Measurements from ENCODE around the gene KLF13. TPM values are rescaled to one million over a fixed set of nuclear protein-coding genes. Genes with fewer than 3 reads are reported as not detected.

Gene KLF13
- total and polyA plus RNA-seq, 2 experiments from 2014 or later, result 23.5 to 28.6 TPM

DNA sequence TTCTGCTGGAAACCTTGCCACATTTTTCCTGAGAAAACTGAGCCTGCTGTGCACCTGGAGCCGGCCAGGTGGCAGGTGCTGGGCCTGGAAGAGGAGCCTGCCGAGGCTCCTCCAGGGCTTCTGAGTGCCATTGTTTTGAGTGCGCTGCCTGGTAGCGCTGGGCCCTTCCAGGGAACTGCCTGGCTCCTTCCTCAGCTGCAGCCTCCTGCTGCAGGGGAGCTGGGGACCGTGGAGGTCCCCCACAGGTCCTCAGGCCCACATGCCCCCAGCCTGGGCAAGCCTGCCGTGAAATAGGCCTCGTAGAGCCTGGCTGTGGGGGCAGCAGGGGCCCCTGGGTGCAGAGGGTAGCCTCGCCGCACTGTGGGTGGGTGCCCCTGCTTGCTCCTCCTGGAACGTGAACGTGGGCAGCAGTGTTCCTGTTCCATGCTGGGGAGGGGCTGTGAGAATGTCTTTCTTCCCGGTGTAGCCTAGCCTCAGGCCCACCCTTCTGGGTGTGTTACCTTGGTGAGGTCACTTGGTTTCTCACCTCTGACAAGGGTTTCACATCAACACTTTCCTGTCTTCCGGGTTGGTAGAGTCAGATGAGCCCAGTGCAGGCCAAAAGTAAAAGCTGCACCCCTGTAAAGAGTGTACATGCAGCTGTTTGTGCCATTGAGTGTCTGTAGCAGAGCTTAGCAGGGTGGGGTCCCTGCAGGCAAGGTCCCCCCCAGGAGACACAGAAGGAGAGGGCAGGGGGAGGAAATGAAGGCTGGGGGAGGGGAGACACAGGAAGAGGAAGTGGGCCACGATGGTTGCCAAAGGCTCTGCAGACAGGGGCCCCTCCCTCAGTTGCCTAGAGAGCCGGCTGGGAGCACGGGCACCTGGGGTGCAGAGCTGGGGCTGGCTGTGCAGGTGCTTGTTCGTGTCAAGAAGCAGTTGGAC lies 34.5 kb downstream of the KLF13 start (continued):
- TF ChIP-seq, protein P1, sequence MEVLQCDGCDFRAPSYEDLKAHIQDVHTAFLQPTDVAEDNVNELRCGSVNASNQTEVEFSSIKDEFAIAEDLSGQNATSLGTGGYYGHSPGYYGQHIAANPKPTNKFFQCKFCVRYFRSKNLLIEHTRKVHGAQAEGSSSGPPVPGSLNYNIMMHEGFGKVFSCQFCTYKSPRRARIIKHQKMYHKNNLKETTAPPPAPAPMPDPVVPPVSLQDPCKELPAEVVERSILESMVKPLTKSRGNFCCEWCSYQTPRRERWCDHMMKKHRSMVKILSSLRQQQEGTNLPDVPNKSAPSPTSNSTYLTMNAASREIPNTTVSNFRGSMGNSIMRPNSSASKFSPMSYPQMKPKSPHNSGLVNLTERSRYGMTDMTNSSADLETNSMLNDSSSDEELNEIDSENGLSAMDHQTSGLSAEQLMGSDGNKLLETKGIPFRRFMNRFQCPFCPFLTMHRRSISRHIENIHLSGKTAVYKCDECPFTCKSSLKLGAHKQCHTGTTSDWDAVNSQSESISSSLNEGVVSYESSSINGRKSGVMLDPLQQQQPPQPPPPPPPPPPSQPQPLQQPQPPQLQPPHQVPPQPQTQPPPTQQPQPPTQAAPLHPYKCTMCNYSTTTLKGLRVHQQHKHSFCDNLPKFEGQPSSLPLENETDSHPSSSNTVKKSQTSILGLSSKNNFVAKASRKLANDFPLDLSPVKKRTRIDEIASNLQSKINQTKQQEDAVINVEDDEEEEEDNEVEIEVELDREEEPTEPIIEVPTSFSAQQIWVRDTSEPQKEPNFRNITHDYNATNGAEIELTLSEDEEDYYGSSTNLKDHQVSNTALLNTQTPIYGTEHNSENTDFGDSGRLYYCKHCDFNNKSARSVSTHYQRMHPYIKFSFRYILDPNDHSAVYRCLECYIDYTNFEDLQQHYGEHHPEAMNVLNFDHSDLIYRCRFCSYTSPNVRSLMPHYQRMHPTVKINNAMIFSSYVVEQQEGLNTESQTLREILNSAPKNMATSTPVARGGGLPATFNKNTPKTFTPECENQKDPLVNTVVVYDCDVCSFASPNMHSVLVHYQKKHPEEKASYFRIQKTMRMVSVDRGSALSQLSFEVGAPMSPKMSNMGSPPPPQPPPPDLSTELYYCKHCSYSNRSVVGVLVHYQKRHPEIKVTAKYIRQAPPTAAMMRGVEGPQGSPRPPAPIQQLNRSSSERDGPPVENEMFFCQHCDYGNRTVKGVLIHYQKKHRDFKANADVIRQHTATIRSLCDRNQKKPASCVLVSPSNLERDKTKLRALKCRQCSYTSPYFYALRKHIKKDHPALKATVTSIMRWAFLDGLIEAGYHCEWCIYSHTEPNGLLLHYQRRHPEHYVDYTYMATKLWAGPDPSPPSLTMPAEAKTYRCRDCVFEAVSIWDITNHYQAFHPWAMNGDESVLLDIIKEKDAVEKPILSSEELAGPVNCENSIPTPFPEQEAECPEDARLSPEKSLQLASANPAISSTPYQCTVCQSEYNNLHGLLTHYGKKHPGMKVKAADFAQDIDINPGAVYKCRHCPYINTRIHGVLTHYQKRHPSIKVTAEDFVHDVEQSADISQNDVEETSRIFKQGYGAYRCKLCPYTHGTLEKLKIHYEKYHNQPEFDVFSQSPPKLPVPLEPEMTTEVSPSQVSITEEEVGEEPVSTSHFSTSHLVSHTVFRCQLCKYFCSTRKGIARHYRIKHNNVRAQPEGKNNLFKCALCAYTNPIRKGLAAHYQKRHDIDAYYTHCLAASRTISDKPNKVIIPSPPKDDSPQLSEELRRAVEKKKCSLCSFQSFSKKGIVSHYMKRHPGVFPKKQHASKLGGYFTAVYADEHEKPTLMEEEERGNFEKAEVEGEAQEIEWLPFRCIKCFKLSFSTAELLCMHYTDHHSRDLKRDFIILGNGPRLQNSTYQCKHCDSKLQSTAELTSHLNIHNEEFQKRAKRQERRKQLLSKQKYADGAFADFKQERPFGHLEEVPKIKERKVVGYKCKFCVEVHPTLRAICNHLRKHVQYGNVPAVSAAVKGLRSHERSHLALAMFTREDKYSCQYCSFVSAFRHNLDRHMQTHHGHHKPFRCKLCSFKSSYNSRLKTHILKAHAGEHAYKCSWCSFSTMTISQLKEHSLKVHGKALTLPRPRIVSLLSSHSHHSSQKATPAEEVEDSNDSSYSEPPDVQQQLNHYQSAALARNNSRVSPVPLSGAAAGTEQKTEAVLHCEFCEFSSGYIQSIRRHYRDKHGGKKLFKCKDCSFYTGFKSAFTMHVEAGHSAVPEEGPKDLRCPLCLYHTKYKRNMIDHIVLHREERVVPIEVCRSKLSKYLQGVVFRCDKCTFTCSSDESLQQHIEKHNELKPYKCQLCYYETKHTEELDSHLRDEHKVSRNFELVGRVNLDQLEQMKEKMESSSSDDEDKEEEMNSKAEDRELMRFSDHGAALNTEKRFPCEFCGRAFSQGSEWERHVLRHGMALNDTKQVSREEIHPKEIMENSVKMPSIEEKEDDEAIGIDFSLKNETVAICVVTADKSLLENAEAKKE (CRISPR knock-in tag; IDR thresholded peaks at IDR 0.05), result no peak
- TF ChIP-seq JUNB (IDR thresholded peaks at IDR 0.05; ENCODE audit: unreplicated experiment), result no peak
- TF ChIP-seq, protein P2, sequence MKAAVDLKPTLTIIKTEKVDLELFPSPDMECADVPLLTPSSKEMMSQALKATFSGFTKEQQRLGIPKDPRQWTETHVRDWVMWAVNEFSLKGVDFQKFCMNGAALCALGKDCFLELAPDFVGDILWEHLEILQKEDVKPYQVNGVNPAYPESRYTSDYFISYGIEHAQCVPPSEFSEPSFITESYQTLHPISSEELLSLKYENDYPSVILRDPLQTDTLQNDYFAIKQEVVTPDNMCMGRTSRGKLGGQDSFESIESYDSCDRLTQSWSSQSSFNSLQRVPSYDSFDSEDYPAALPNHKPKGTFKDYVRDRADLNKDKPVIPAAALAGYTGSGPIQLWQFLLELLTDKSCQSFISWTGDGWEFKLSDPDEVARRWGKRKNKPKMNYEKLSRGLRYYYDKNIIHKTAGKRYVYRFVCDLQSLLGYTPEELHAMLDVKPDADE (IDR thresholded peaks at IDR 0.05), result no peak
- no peak for TF ChIP-seq NANOG (IDR thresholded peaks at IDR 0.05; ENCODE audit: borderline replicate concordance)
- no peak for TF ChIP-seq STAT1 (IDR thresholded peaks at IDR 0.05; ENCODE audit: unreplicated experiment)
- TF ChIP-seq EZH2phosphoT487 (IDR thresholded peaks at IDR 0.05; ENCODE audit: unreplicated experiment), result no peak
- no peak for TF ChIP-seq POLR2AphosphoS5 (IDR thresholded peaks at IDR 0.05; ENCODE audit: low read depth)
- no peak for TF ChIP-seq ZNF331 (CRISPR knock-in tag; IDR thresholded peaks at IDR 0.05; ENCODE audit: low read depth)
